Endothelial cell (in vitro differentiated cells): ENCODE results near the gene NETO2. TPM values are rescaled to one million over a fixed set of nuclear protein-coding genes. Genes with fewer than 3 reads are reported as not detected.
"Not testable (repeated sequence)": the region's sequence is repeated elsewhere in the genome, so short reads cannot be mapped to it uniquely, and the experiment has no call there.

Experiments
- DNase-seq: peaks from one replicate; pipeline ENCODE4 v3.0.0; 2021; ENCODE audit warnings: low spot score
- H3K27ac Mint-ChIP-seq: one replicate; pipeline ENCODE4 v1.8.0; 2021; ENCODE audit warnings: mixed read lengths, inconsistent platforms; ENCODE audit not compliant: unreplicated experiment
- H3K27me3 Mint-ChIP-seq: one replicate; pipeline ENCODE4 v1.8.0; 2021; ENCODE audit warnings: mild to moderate bottlenecking, moderate library complexity, mixed read lengths, inconsistent platforms; ENCODE audit not compliant: unreplicated experiment
- H3K36me3 Mint-ChIP-seq: one replicate; pipeline ENCODE4 v1.8.0; 2021; ENCODE audit warnings: mild to moderate bottlenecking, low read depth, mixed read lengths, inconsistent platforms; ENCODE audit not compliant: unreplicated experiment
- H3K4me1 Mint-ChIP-seq: one replicate; pipeline ENCODE4 v1.8.0; 2021; ENCODE audit warnings: mild to moderate bottlenecking, mixed read lengths, inconsistent platforms; ENCODE audit not compliant: unreplicated experiment
- H3K4me3 Mint-ChIP-seq: one replicate; pipeline ENCODE4 v1.8.0; 2021; ENCODE audit warnings: mild to moderate bottlenecking, mixed read lengths, inconsistent platforms; ENCODE audit not compliant: unreplicated experiment
- H3K9me3 Mint-ChIP-seq: one replicate; pipeline ENCODE4 v1.8.0; 2021; ENCODE audit warnings: mixed read lengths, inconsistent platforms; ENCODE audit not compliant: unreplicated experiment
- long read RNA-seq: library from polyadenylated mRNA; unstranded; transcript quantifications from one replicate; pipeline ENCODE4 v2.0.0, GENCODE V29; 2020; ENCODE audit not compliant: unreplicated experiment
- total RNA-seq: library from RNA; stranded (reverse); fragmentation: NEBNext Ultra II Directional; extraction: Animal tissue kit (Norgen Biotek cat#: 25700); gene quantifications from one replicate; pipeline ENCODE4 v1.2.1, GENCODE V29; 2021; ENCODE audit not compliant: unreplicated experiment
- TF ChIP-seq, protein P1 (sequence below): fragments of 200-600 bp; sonication (generic); IDR thresholded peaks from one replicate; pipeline ENCODE4 v1.5.0; 2021; ENCODE audit warnings: antibody characterized with exemption; ENCODE audit not compliant: unreplicated experiment

The NETO2 gene, protein sequence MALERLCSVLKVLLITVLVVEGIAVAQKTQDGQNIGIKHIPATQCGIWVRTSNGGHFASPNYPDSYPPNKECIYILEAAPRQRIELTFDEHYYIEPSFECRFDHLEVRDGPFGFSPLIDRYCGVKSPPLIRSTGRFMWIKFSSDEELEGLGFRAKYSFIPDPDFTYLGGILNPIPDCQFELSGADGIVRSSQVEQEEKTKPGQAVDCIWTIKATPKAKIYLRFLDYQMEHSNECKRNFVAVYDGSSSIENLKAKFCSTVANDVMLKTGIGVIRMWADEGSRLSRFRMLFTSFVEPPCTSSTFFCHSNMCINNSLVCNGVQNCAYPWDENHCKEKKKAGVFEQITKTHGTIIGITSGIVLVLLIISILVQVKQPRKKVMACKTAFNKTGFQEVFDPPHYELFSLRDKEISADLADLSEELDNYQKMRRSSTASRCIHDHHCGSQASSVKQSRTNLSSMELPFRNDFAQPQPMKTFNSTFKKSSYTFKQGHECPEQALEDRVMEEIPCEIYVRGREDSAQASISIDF
- 20.0 TPM for total RNA-seq
- long read RNA-seq, full-length matches to known transcripts: 2 of 4 reads
- long read RNA-seq, partial matches to known transcripts: 0 of 4 reads
- long read RNA-seq, other reads (novel, unspliced or antisense): 2 of 4 reads

DNA sequence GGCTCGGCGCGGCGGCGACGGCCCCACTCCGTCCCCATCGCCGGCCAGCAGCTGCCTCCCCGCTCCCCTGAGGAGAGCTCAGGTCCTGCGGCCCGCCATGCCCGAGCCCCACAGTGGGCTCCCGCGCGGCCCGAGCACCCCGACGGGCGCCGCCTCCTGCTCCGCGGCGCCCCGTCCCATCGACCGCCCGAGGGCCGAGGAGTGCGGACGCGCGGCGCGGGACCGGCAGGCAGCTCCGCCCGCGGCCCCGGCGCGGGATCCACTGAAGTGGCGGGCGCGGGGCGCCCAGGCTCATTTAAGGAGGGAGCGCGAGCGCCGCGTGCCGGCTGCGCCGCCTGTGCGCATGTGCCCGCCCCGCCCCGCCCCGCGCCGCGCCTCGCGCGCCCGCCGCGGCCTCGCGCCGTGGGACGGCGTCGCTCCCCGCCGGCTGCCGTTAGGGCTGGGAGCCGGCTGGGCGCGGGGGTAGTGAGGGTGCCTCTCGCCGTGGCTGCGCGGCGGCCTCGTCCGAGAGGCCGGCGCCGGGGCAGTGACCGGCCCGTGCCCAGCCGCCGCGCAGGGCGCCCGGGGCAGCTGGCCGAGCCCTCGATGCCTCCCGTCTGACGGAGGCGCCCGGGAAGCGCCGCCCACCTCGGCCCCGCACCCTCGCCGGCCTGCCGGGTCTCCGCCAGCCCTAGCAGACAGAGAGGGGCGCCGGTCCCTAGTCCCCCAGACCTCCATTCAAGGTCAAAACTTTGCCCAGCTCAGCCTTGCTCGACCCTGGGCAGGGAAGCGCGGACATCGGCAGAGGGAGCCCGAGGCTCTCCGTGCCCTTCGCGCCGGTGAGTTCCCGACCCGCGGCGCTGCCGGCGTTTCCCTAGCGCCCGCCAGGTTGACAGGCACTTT is at the start of gene NETO2:
NETO2 (minus strand) TSS at position 269 of the 882 bp plus-strand sequence. CDS start 333 bp downstream, outside the sequence.
- peaks cover 15% of the 10 kb centered on the region for H3K4me1 Mint-ChIP-seq
- H3K27ac Mint-ChIP-seq: no peak within 1 kb of the TSS
- peak; percentile 71 for DNase-seq
- H3K9me3 Mint-ChIP-seq: no peaks in the 10 kb centered on the region
- TF ChIP-seq, protein P1, sequence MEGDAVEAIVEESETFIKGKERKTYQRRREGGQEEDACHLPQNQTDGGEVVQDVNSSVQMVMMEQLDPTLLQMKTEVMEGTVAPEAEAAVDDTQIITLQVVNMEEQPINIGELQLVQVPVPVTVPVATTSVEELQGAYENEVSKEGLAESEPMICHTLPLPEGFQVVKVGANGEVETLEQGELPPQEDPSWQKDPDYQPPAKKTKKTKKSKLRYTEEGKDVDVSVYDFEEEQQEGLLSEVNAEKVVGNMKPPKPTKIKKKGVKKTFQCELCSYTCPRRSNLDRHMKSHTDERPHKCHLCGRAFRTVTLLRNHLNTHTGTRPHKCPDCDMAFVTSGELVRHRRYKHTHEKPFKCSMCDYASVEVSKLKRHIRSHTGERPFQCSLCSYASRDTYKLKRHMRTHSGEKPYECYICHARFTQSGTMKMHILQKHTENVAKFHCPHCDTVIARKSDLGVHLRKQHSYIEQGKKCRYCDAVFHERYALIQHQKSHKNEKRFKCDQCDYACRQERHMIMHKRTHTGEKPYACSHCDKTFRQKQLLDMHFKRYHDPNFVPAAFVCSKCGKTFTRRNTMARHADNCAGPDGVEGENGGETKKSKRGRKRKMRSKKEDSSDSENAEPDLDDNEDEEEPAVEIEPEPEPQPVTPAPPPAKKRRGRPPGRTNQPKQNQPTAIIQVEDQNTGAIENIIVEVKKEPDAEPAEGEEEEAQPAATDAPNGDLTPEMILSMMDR: peak; percentile 47
- H3K27me3 Mint-ChIP-seq: peaks cover 17% of the 10 kb centered on the region
- peak within 1 kb of the TSS; percentile 84 for H3K4me3 Mint-ChIP-seq
- H3K36me3 Mint-ChIP-seq: peaks cover 6% of the 10 kb centered on the region

DNA sequence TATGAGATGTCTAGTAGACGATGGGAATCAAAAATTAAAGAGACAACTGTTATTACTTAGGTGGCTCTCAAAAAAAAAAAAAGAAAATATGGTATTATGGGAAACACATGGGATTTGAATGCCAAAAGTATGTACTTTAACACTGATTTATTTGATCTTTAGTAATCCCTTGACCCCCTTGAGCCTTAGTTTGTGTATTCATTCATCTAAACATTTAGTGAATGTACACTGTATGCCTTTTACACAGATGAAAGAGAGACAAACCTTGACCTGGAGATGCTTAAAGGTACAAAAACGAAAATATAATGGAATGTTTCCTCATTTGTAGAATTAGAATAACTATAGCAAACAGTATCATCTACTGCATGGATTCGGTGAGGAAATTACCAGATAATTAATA is 38.6 kb upstream of the NETO2 start:
- Mint-ChIP-seq H3K9me3 (peaks cover 12% of the 10 kb centered on the region), H3K36me3 (peaks cover 19% of the 10 kb centered on the region), H3K4me3 (peak overlapping the region; percentile 65), H3K4me1 (no peaks in the 10 kb centered on the region), H3K27ac (no peak overlapping the region), H3K27me3 (no peaks in the 10 kb centered on the region)
- TF ChIP-seq, protein P1: no peak
- no peak for DNase-seq

DNA sequence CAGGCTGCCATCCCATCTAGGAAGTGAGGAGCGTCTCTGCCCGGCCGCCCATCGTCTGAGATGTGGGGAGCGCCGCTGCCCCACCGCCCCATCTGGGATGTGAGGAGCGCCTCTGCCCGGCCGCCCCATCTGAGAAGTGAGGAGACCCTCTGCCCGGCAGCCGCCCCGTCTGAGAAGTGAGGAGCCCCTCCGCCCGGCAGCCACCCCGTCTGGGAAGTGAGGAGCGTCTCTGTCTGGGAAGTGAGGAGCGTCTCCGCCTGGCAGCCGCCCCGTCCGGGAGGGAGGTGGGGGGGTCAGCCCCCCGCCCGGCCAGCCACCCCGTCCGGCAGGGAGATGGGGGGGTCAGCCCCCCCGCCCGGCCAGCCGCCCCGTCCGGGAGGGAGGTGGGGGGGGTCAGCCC is 37.3 kb upstream of the NETO2 start:
- peaks cover 12% of the 10 kb centered on the region for H3K9me3 Mint-ChIP-seq

DNA sequence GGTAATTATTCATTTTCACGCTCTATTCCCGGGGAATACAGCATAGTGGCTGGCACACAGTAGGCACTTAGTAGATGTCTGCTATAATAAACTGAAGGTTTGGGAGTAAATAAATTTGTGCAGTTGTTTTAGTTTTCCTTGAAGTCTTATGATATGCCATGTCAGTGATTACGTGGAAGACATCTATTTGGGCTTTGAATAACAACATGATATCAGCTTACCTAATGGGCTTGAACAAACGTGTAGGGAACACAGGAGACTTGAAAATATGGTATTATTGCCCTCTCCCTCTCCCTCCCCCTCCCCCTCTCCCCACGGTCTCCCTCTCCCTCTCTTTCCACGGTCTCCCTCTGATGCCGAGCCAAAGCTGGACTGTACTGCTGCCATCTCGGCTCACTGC is 36.3 kb upstream of the NETO2 start:
- Mint-ChIP-seq H3K27me3 (no peaks in the 10 kb centered on the region), H3K4me1 (no peaks in the 10 kb centered on the region), H3K9me3 (peaks cover 12% of the 10 kb centered on the region), H3K27ac (no peak overlapping the region), H3K36me3 (peaks cover 19% of the 10 kb centered on the region), H3K4me3 (peak overlapping the region; percentile 85)
- TF ChIP-seq, protein P1: no peak
- DNase-seq: no peak

More for the DNA sequence above, 37.3 kb upstream of the NETO2 start:
- DNase-seq, H3K27ac Mint-ChIP-seq, H3K4me3 Mint-ChIP-seq, H3K4me1 Mint-ChIP-seq, H3K27me3 Mint-ChIP-seq: not testable (repeated sequence)
- peaks cover 19% of the 10 kb centered on the region for H3K36me3 Mint-ChIP-seq

DNA sequence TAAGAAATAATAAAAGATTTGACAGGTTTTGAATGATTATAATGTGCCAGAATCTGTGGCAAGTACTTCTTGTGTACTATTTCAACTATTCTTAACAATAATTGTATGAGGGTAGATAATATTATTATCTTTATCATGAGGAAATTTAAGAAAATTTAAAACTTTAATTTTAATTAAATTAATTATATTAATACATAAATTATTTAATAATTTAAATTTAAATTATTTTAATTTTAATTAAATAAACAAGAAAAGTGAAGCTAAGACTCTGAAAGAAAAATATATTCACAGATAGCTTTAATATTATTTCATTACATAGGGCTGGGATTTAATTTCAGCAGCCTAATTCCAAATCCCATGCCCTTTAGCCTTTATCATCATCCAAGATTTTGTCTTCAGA is 31.4 kb upstream of the NETO2 start:
- Mint-ChIP-seq H3K4me1 (no peaks in the 10 kb centered on the region), H3K27ac (no peak overlapping the region), H3K4me3 (no peak overlapping the region), H3K9me3 (peaks cover 5% of the 10 kb centered on the region), H3K27me3 (no peaks in the 10 kb centered on the region), H3K36me3 (peaks cover 6% of the 10 kb centered on the region)
- TF ChIP-seq, protein P1: no peak
- no peak for DNase-seq
